GM23338 (cell line): ENCODE measurements around the gene PEAR1. TPM values are rescaled to one million over a fixed set of nuclear protein-coding genes. Genes with fewer than 3 reads are reported as not detected.

Source experiments
- ATAC-seq: fragments of 200-7000 bp; cut with Tn5 transposase; 3 replicates; pipeline ENCODE4 v1.9.1; 2020
- DNase-seq: peaks from one replicate; pipeline ENCODE4 v3.0.0-alpha.2; 2015; ENCODE audit warnings: low spot score
- H2AFZ ChIP-seq: fragments of 200-600 bp; sonication (generic); 2 replicates; pipeline ENCODE4 v1.8.0; 2016; ENCODE audit warnings: antibody characterized with exemption, mild to moderate bottlenecking, moderate library complexity
- H3F3A ChIP-seq: fragments of 200-600 bp; sonication (generic); replicated peaks from 2 replicates; pipeline ENCODE4 v1.8.0; 2017; ENCODE audit warnings: antibody characterized with exemption, mixed run types, low read depth
- H3K27ac ChIP-seq: fragments of 200-600 bp; sonication (generic); 2 replicates; pipeline ENCODE4 v1.6.1; 2016; ENCODE audit warnings: low read depth
- H3K27me3 ChIP-seq: fragments of 200-600 bp; sonication (generic); 2 replicates; pipeline ENCODE4 v1.8.0; 2016; ENCODE audit warnings: mild to moderate bottlenecking, mixed run types, moderate library complexity; ENCODE audit not compliant: insufficient read depth
- H3K36me3 ChIP-seq: fragments of 200-600 bp; sonication (generic); 2 replicates; pipeline ENCODE4 v1.8.0; 2016; ENCODE audit warnings: mild to moderate bottlenecking; ENCODE audit not compliant: insufficient read depth
- H3K4me1 ChIP-seq: fragments of 200-600 bp; sonication (generic); 2 replicates; pipeline ENCODE4 v1.8.0; 2016; ENCODE audit warnings: mild to moderate bottlenecking, moderate library complexity; ENCODE audit not compliant: insufficient read depth
- H3K4me2 ChIP-seq: fragments of 200-600 bp; sonication (generic); 2 replicates; pipeline ENCODE4 v1.7.1; 2017; ENCODE audit warnings: mixed run types
- H3K4me3 ChIP-seq: fragments of 200-600 bp; sonication (generic); 2 replicates; pipeline ENCODE4 v1.6.1; 2016; ENCODE audit warnings: mixed run types
- H3K79me2 ChIP-seq: fragments of 200-600 bp; sonication (generic); replicated peaks from 2 replicates; pipeline ENCODE4 v1.8.0; 2017; ENCODE audit warnings: mild to moderate bottlenecking; ENCODE audit not compliant: insufficient read depth
- H3K9me2 ChIP-seq: fragments of 200-600 bp; sonication (generic); 2 replicates; pipeline ENCODE4 v1.8.0; 2017; ENCODE audit not compliant: insufficient read depth
- H4K20me1 ChIP-seq: fragments of 200-600 bp; sonication (generic); replicated peaks from 2 replicates; pipeline ENCODE4 v1.8.0; 2017; ENCODE audit warnings: mild to moderate bottlenecking; ENCODE audit not compliant: insufficient read depth
- H3K27ac Mint-ChIP-seq: 2 replicates; pipeline ENCODE4 v1.8.0; 2020; ENCODE audit warnings: inconsistent platforms, mild to moderate bottlenecking, moderate library complexity, mixed read lengths
- H3K27me3 Mint-ChIP-seq: 3 replicates; pipeline ENCODE4 v1.8.0; 2022; ENCODE audit warnings: low read depth, mild to moderate bottlenecking, moderate library complexity, mixed read lengths, inconsistent platforms; ENCODE audit not compliant: insufficient read depth, poor library complexity
- H3K36me3 Mint-ChIP-seq: 3 replicates; pipeline ENCODE4 v1.8.0; 2021; ENCODE audit warnings: low read depth, mild to moderate bottlenecking, inconsistent platforms, moderate library complexity, mixed read lengths
- H3K4me1 Mint-ChIP-seq: 3 replicates; pipeline ENCODE4 v1.8.0; 2020; ENCODE audit warnings: mild to moderate bottlenecking, inconsistent platforms, mixed read lengths
- H3K4me3 Mint-ChIP-seq: 3 replicates; pipeline ENCODE4 v1.8.0; 2021; ENCODE audit warnings: moderate library complexity, mild to moderate bottlenecking, inconsistent platforms, mixed read lengths
- H3K9me3 Mint-ChIP-seq: 3 replicates; pipeline ENCODE4 v1.8.0; 2020; ENCODE audit warnings: moderate library complexity, mild to moderate bottlenecking, inconsistent platforms, mixed read lengths
- CTCF ChIP-seq, 2 experiments: fragments of 200-600 bp in 1 of 2; sonication (generic) in 1 of 2; conservative IDR thresholded peaks; 2 replicates each; pipeline versions ENCODE4 v1.5.1 to v1.6.1; 2016 to 2017; ENCODE audit warnings: antibody characterized with exemption in 2 of 2, low read depth in 2 of 2, mild to moderate bottlenecking in 2 of 2, moderate library complexity in 1 of 2
- ETS1 ChIP-seq: IDR thresholded peaks from 2 replicates; pipeline ENCODE4 v1.6.1; 2016; ENCODE audit warnings: antibody characterized with exemption
- EZH2phosphoT487 ChIP-seq: fragments of 200-600 bp; sonication (generic); IDR thresholded peaks from one replicate; pipeline ENCODE4 v1.8.1; 2018; ENCODE audit warnings: antibody characterized with exemption; ENCODE audit not compliant: unreplicated experiment
- NANOG ChIP-seq: IDR thresholded peaks from 2 replicates; pipeline ENCODE4 v1.6.1; 2016; ENCODE audit warnings: antibody characterized with exemption, borderline replicate concordance
- POLR2AphosphoS5 ChIP-seq: IDR thresholded peaks from 2 replicates; pipeline ENCODE4 v1.6.1; 2016; ENCODE audit warnings: antibody characterized with exemption, low read depth
- REST ChIP-seq: IDR thresholded peaks from one replicate; pipeline ENCODE4 v1.6.1; 2018; ENCODE audit warnings: antibody characterized with exemption; ENCODE audit not compliant: unreplicated experiment
- STAT1 ChIP-seq: IDR thresholded peaks from one replicate; pipeline ENCODE4 v1.6.1; 2016; ENCODE audit warnings: antibody characterized with exemption; ENCODE audit not compliant: unreplicated experiment
- ZNF114 ChIP-seq: fragments of 250-450 bp; sonication (Bioruptor Pico); IDR thresholded peaks from 2 replicates; pipeline ENCODE4 v1.5.0; 2020; ENCODE audit warnings: mild to moderate bottlenecking, moderate library complexity
- ZNF331 ChIP-seq: fragments of 250-450 bp; sonication (Bioruptor Pico); IDR thresholded peaks from 2 replicates; pipeline ENCODE4 v1.5.0; 2020; ENCODE audit warnings: low read depth, mild to moderate bottlenecking, moderate library complexity
- ZNF462 ChIP-seq: fragments of 250-450 bp; sonication (Bioruptor Pico); IDR thresholded peaks from 2 replicates; pipeline ENCODE4 v1.5.0; 2020; ENCODE audit warnings: mild to moderate bottlenecking, moderate library complexity
- polyA plus RNA-seq: library from polyadenylated mRNA; unstranded; fragments of >200 nt; fragmentation: Nextera tagmentation; extraction: Ambion mirVana; gene quantifications from 2 replicates; pipeline ENCODE4 v1.2.1, GENCODE V29; 2016
- total RNA-seq: library from RNA; depleted of rRNA; stranded (reverse); fragments of >200 nt; shearing (Covaris generic); gene quantifications from 2 replicates; pipeline ENCODE4 v1.2.3, GENCODE V29; 2014

The PEAR1 gene
- total and polyA plus RNA-seq, 2 experiments from 2014 or later = 0.28 to 0.47 TPM

GRCh38 chr1:156898971-156899664, 5.6 kb downstream of the PEAR1 start (continued):
- TF ChIP-seq ZNF462 (CRISPR knock-in tag) (no peak), ZNF331 (CRISPR knock-in tag) (no peak), EZH2phosphoT487 (no peak)

GRCh38 chr1:156899956-156900718, 6.6 kb downstream of the PEAR1 start:
- H3K4me3 Mint-ChIP-seq = no peak overlapping the region
- Histone ChIP-seq H2AFZ (no peak overlapping the region), H3F3A (no peaks in the 10 kb centered on the region), H3K4me1 (0 out of 2 replicates have a peak, but pooled peaks cover 3% of the 10 kb centered on the region), H3K4me2 (no peak overlapping the region), H3K27ac (no peak overlapping the region), H3K27me3 (peaks cover 9% of the 10 kb centered on the region), H4K20me1 (no peaks in the 10 kb centered on the region; the same call in 1 of the 2 replicates), H3K36me3 (no peaks in the 10 kb centered on the region), H3K4me3 (no peak overlapping the region), H3K9me2 (no peaks in the 10 kb centered on the region), H3K79me2 (no peaks in the 10 kb centered on the region)
- no peaks in the 10 kb centered on the region for H3K36me3 Mint-ChIP-seq
- peaks cover 21% of the 10 kb centered on the region for H3K27me3 Mint-ChIP-seq
- no peak overlapping the region for H3K27ac Mint-ChIP-seq
- ATAC-seq (no peak), DNase-seq (no peak)
- no peaks in the 10 kb centered on the region for H3K9me3 Mint-ChIP-seq
- H3K4me1 Mint-ChIP-seq = peaks cover 28% of the 10 kb centered on the region
- no peak for TF ChIP-seq ZNF331 (CRISPR knock-in tag)
- no peak for TF ChIP-seq STAT1
- no peak for TF ChIP-seq REST
- TF ChIP-seq ZNF114 (CRISPR knock-in tag) = no peak
- no peak for TF ChIP-seq ETS1
- TF ChIP-seq CTCF (conservative IDR thresholded peaks at IDR 0.05; ENCODE audit: low read depth in 2 of 2) = no peak
- no peak for TF ChIP-seq POLR2AphosphoS5
- TF ChIP-seq NANOG = no peak
- no peak for TF ChIP-seq EZH2phosphoT487
